Thyroid gland (tissue), 4 donors: ENCODE results near the gene PRDX5. TPM values are rescaled to one million over a fixed set of nuclear protein-coding genes. Genes with fewer than 3 reads are reported as not detected.
"Not testable (repeated sequence)": the region's sequence is repeated elsewhere in the genome, so short reads cannot be mapped to it uniquely, and the experiment has no call there.

ENCODE experiments used
- DNase-seq, 2 donors: peaks; one replicate each; pipeline ENCODE4 v3.0.0-alpha.2; 2019
- H3K27ac ChIP-seq, 3 donors: fragments of 200-600 bp; sonication (generic); 1 replicate in 2 of 3; 2 replicates in 1 of 3; pipeline ENCODE4 v1.5.1; 2016 to 2019; ENCODE audit warnings: mild to moderate bottlenecking in 1 of 3, moderate library complexity in 1 of 3
- H3K27me3 ChIP-seq: fragments of 200-600 bp; sonication (generic); one replicate; pipeline ENCODE4 v1.5.1; 2019
- H3K36me3 ChIP-seq, 2 donors: fragments of 200-600 bp; sonication (generic); one replicate each; pipeline ENCODE4 v1.5.1; 2016 to 2019
- H3K4me1 ChIP-seq, 2 donors: fragments of 200-600 bp; sonication (generic); one replicate each; pipeline ENCODE4 v1.5.1; 2017 to 2019
- H3K4me3 ChIP-seq, 3 donors: fragments of 200-600 bp; sonication (generic); replicated peaks in 1 of 3; 1 replicate in 2 of 3; 2 replicates in 1 of 3; pipeline ENCODE4 v1.5.1; 2016; ENCODE audit warnings: mild to moderate bottlenecking in 1 of 3
- H3K9me3 ChIP-seq: fragments of 200-600 bp; sonication (generic); one replicate; pipeline ENCODE4 v1.5.1; 2017
- POLR2A ChIP-seq, 2 donors: fragments of 450-650 bp; IDR thresholded peaks; one replicate each; pipeline ENCODE4 v1.6.1; 2017; ENCODE audit warnings: antibody characterized with exemption in 2 of 2, mild to moderate bottlenecking in 2 of 2, moderate library complexity in 1 of 2
- WGBS, 2 donors: methylation state at CpG; one replicate each; pipeline ENCODE4 v1.1.5; 2017; 5-methylcytosine and 5-hydroxymethylcytosine counted together
- intact Hi-C: fragments of 100-400 bp; cut with DNase I; formaldehyde crosslinking; loops from one replicate; pipeline ENCODE4 v1.15.1; 2023
- total RNA-seq, 4 donors: library from RNA; depleted of rRNA; stranded (reverse); fragments of >200 nt; gene quantifications; one replicate each; pipeline ENCODE4 v1.2.3, GENCODE V29; 2016
- TF ChIP-seq, protein P1 (sequence below), 6 experiments: fragments of 200-600 bp in 3 of 6; fragments of 450-650 bp in 3 of 6; sonication (generic) in 3 of 6; IDR thresholded peaks; one replicate each; pipeline ENCODE4 v1.5.1; 2016 to 2019; ENCODE audit warnings: antibody characterized with exemption in 6 of 6, mild to moderate bottlenecking in 2 of 6, inconsistent platforms in 1 of 6, moderate library complexity in 1 of 6

The PRDX5 gene
- total RNA-seq, 4 donors from 2014 or later, result 384 to 962 (median 653) TPM

DNA sequence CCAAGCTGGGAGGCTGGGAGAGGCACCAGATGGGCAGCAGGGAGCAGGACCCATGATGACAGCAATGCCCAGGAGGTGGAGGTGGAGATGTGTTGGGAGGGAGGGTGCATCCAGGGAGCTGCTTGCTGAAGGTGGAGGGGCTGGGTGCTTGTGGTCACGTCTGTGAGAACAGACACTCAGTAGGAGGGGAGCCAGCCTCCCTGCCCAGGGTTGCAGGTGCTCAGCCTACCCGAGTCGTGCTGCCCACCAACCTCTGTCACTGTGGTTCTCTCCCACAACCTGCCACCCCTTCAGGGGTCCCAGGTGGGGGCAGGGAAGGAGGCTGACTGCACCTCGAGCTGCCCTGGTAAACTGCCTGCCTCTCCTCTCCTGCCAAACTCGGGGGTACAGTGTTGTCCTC, 5.5 kb downstream of the PRDX5 start:
- no peak for TF ChIP-seq POLR2A (IDR thresholded peaks at IDR 0.05)
- TF ChIP-seq, protein P1, sequence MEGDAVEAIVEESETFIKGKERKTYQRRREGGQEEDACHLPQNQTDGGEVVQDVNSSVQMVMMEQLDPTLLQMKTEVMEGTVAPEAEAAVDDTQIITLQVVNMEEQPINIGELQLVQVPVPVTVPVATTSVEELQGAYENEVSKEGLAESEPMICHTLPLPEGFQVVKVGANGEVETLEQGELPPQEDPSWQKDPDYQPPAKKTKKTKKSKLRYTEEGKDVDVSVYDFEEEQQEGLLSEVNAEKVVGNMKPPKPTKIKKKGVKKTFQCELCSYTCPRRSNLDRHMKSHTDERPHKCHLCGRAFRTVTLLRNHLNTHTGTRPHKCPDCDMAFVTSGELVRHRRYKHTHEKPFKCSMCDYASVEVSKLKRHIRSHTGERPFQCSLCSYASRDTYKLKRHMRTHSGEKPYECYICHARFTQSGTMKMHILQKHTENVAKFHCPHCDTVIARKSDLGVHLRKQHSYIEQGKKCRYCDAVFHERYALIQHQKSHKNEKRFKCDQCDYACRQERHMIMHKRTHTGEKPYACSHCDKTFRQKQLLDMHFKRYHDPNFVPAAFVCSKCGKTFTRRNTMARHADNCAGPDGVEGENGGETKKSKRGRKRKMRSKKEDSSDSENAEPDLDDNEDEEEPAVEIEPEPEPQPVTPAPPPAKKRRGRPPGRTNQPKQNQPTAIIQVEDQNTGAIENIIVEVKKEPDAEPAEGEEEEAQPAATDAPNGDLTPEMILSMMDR (IDR thresholded peaks at IDR 0.05), result no peak
- H3K4me1 ChIP-seq, result peaks cover 15 to 46% of the 10 kb centered on the region in 2 donors
- H3K9me3 ChIP-seq, result no peaks in the 10 kb centered on the region
- no peaks in the 10 kb centered on the region for H3K36me3 ChIP-seq
- no peak for DNase-seq
- intact Hi-C loops, result no loop called here
- 84 to 85% methylated on average over 5 of the region's 5 CpGs for WGBS, 2 donors
- H3K27ac ChIP-seq, result peak overlapping the region in 1 of 3 donors; percentile 81
- H3K4me3 ChIP-seq, result no peak overlapping the region
- H3K27me3 ChIP-seq, result no peaks in the 10 kb centered on the region

DNA sequence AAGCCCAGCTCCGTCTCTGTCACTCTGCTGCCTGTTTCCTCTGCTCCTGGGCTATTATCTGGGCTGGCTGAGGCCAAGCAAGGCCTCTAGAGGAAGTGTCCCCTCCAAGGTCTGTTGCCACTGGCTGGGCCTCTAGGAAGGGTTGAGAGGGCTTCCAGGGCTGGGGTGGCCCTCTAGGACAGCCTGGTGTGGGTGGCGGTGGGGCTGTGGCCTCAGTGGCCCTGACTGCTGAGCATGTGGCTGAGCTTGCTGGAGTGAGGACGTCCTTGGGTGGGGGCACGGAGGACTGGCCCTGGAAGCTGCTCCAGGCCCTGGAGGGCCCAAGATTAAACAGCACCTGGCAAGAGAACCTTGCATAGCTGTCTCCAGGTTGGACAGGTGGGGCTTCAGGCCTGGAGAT, 6.1 kb downstream of the PRDX5 start:
- H3K27ac ChIP-seq, H3K27me3 ChIP-seq, H3K4me3 ChIP-seq, H3K36me3 ChIP-seq, DNase-seq, intact Hi-C loops, H3K9me3 ChIP-seq: not testable (repeated sequence)
- 79 to 88% methylated on average over 3 to 4 of the region's 4 CpGs for WGBS, 2 donors
- peaks cover 12 to 41% of the 10 kb centered on the region in 2 donors for H3K4me1 ChIP-seq

DNA sequence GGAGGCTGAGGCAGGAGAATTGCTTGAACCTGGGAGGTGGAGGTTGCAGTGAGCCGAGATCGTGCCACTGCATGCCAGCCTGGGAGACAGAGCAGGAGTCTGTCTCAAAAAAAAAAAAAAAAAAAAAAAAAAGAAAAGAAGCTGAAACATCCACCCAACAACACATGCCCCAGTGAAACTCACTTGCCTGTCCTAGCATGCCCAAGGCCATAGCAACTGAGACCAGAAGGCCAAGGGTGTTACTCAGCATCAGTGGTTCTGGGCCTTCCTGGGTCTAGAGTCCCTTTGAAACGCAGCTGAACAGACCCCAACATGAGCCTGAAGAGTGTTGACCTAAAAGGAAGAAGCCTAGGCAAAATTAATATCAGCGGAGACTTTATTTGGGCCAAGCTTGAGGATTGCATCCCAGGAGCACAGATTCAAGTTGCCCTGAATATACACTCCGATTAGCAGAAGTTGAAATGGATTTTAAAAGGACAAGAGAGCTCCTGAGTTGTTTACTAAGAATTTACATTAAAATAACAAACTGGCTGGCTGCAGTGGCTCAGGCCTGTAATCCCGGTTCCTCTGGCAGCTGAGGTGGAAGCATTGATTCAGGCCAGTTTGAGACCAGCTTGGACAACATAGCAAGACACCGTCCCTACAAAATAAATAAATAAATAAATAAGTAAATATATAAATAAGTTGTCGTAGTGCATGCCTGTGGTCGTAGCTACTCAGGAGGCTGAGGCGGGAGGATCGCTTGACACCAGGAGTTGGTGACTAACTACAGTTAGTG, 7.0 kb downstream of the PRDX5 start:
- no peaks in the 10 kb centered on the region for H3K9me3 ChIP-seq
- 83 to 84% methylated on average over 11 of the region's 11 CpGs for WGBS, 2 donors
- H3K4me1 ChIP-seq, result peaks cover 6 to 32% of the 10 kb centered on the region in 2 donors
- H3K27ac ChIP-seq, result peak overlapping the region; percentile 12 to 26 (median 15)
- no peaks in the 10 kb centered on the region for H3K36me3 ChIP-seq
- intact Hi-C loops, result no loop called here
- TF ChIP-seq, protein P1 (IDR thresholded peaks at IDR 0.05), result no peak
- TF ChIP-seq POLR2A (IDR thresholded peaks at IDR 0.05), result no peak
- H3K27me3 ChIP-seq, result no peaks in the 10 kb centered on the region
- DNase-seq, result peak in 1 of 2 donors; percentile 37
- H3K4me3 ChIP-seq, result no peak overlapping the region

DNA sequence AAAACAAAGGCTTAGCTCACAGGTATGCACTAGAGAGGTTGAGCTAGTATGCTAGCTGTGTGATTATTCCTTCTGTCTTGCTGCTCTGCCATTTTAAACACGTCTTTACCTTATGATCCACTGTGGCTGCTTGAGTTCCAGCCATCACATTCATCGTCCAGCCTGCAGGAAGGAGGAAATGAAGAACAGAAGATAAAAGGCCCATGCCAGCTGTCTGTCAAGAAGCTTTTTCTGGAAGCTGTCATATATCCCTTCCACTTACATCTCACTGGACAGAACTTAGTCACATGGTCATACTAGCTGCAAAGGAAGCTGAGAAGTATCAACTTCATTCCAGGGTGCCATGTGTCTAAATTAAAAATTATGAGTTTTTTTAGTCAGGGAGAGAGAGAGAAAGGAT, 9.5 kb downstream of the PRDX5 start:
- no peaks in the 10 kb centered on the region for H3K27me3 ChIP-seq
- DNase-seq, result no peak
- no peak overlapping the region for H3K4me3 ChIP-seq
- H3K27ac ChIP-seq, result no peak overlapping the region
- H3K4me1 ChIP-seq, result peaks cover 11 to 27% of the 10 kb centered on the region in 2 donors
- 92 to 93% methylated on average over 2 of the region's 2 CpGs for WGBS, 2 donors
- H3K36me3 ChIP-seq, result no peaks in the 10 kb centered on the region
- TF ChIP-seq, protein P1 (IDR thresholded peaks at IDR 0.05), result no peak
- no peak for TF ChIP-seq POLR2A (IDR thresholded peaks at IDR 0.05)
- H3K9me3 ChIP-seq, result no peaks in the 10 kb centered on the region
- intact Hi-C loops, result no loop called here

DNA sequence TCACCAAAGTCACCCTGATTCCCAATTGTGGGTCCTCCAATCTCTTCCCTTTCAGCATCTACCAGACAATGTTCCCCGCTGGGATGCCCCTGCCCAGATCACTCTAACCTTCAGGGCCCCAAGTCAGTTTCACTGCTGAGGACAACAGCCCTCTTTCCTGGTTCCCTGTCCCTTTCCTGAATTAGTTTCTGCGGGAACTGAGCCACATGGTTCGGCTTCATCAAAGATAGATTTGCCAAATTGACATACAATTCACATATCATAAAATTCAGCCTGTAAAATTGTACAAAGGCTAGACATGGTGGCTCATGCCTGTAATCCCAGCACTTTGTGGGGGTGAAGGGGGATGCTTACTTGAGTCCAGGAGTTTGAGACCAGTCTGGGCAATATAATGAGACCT, 10.1 kb downstream of the PRDX5 start:
- Histone ChIP-seq H3K27ac (no peak overlapping the region), H3K27me3 (no peaks in the 10 kb centered on the region), H3K4me1 (peaks cover 13 to 24% of the 10 kb centered on the region in 2 donors), H3K4me3 (no peak overlapping the region), H3K36me3 (no peaks in the 10 kb centered on the region), H3K9me3 (no peaks in the 10 kb centered on the region)
- intact Hi-C loops, result no loop called here
- WGBS, 2 donors, result 90% methylated on average over 3 of the region's 3 CpGs
- TF ChIP-seq POLR2A (IDR thresholded peaks at IDR 0.05), result no peak
- TF ChIP-seq, protein P1 (IDR thresholded peaks at IDR 0.05), result no peak
- no peak for DNase-seq
